GM12878 (cell line): ENCODE results near the gene ZNF213. TPM values are rescaled to one million over a fixed set of nuclear protein-coding genes. Genes with fewer than 3 reads are reported as not detected.

Experiments used
- ATAC-seq: fragments of 200-7000 bp; cut with Tn5 transposase; 3 replicates; pipeline ENCODE4 v1.9.1; 2020; ENCODE audit warnings: mild to moderate bottlenecking, moderate library complexity
- BruUV-seq: library from RNA; stranded (reverse); fragments of 400-500 nt; replicated peaks from 2 replicates; lab custom pipeline; 2021; lab: Mats Ljungman, UMichigan
- CTCF ChIA-PET: fragments of 300-600 bp; sonication (Branson Sonifier 250); formaldehyde crosslinking; extraction: SDS; loops from one replicate; lab custom pipeline; 2021; ENCODE audit warnings: inconsistent platforms; lab: Yijun Ruan, JAX
- POLR2A ChIA-PET: fragments of 350-600 bp; formaldehyde crosslinking; extraction: SDS; loops from one replicate; lab custom pipeline; 2021; ENCODE audit warnings: inconsistent platforms; lab: Charles Lee
- RAD21 ChIA-PET: fragments of 300-600 bp; sonication (Branson Sonifier 250); formaldehyde crosslinking; loops from one replicate; lab custom pipeline; 2023; ENCODE audit warnings: antibody characterized with exemption; ENCODE audit not compliant: unreplicated experiment; lab: Charles Lee
- SMC1A ChIA-PET: fragments of 300-600 bp; sonication (Branson Sonifier 250); formaldehyde crosslinking; loops from one replicate; lab custom pipeline; 2023; ENCODE audit not compliant: unreplicated experiment, uncharacterized antibody; lab: Charles Lee
- DNase-seq: peaks from one replicate; pipeline ENCODE4 v3.0.0-alpha.2; 2011; ENCODE audit warnings: low read depth, low spot score
- FAIRE-seq: peaks from 3 replicates; lab custom pipeline; 2011; peaks lifted over from hg19 to GRCh38; lab: Jason Lieb, UNC
- H2AFZ ChIP-seq: 2 replicates; pipeline ENCODE4 v1.6.0; 2011; ENCODE audit warnings: low read depth, low read length, control low read depth; ENCODE audit not compliant: control insufficient read depth
- H3K27ac ChIP-seq: 2 replicates; pipeline ENCODE4 v1.5.1; 2011; ENCODE audit warnings: control low read depth; ENCODE audit not compliant: control insufficient read depth, insufficient read depth
- H3K27me3 ChIP-seq, 2 experiments: replicated peaks in 1 of 2; 2 replicates each; pipeline versions ENCODE4 v1.6.0 to v1.6.1; 2011; ENCODE audit warnings: low read length in 1 of 2; ENCODE audit not compliant: control insufficient read depth in 2 of 2, insufficient read depth in 2 of 2
- H3K36me3 ChIP-seq, 2 experiments: 2 replicates each; pipeline ENCODE4 v1.5.1; 2011; ENCODE audit warnings: low read length in 1 of 2; ENCODE audit not compliant: control insufficient read depth in 2 of 2, insufficient read depth in 2 of 2
- H3K4me1 ChIP-seq: 2 replicates; pipeline ENCODE4 v1.6.1; 2011; ENCODE audit warnings: mild to moderate bottlenecking, low read length, moderate library complexity, mixed read lengths; ENCODE audit not compliant: control insufficient read depth, insufficient read depth
- H3K4me2 ChIP-seq: 2 replicates; pipeline ENCODE4 v1.6.0; 2011; ENCODE audit warnings: control low read depth; ENCODE audit not compliant: control insufficient read depth, insufficient read depth
- H3K4me3 ChIP-seq: fragments of 200-600 bp; sonication (generic); 2 replicates; pipeline ENCODE4 v1.5.1; 2016
- H3K79me2 ChIP-seq: 2 replicates; pipeline ENCODE4 v1.6.0; 2011; ENCODE audit warnings: low read length; ENCODE audit not compliant: control insufficient read depth, insufficient read depth
- H3K9ac ChIP-seq: 2 replicates; pipeline ENCODE4 v1.8.0; 2011; ENCODE audit warnings: low read length, control low read depth, mixed read lengths; ENCODE audit not compliant: control insufficient read depth, insufficient read depth
- H3K9me3 ChIP-seq: replicated peaks from 3 replicates; pipeline ENCODE4 v1.5.1; 2011; ENCODE audit warnings: mild to moderate bottlenecking, low read length; ENCODE audit not compliant: control insufficient read depth, insufficient read depth
- H4K20me1 ChIP-seq: 2 replicates; pipeline ENCODE4 v1.6.0; 2011; ENCODE audit not compliant: control insufficient read depth, insufficient read depth
- BRCA1 ChIP-seq: IDR thresholded peaks from 2 replicates; pipeline ENCODE4 v1.6.1; 2011; ENCODE audit warnings: low read depth, low read length, improper control_type of control experiment
- MLLT1 ChIP-seq: fragments of 450-650 bp; IDR thresholded peaks from 2 replicates; pipeline ENCODE4 v1.6.1; 2016; ENCODE audit warnings: mild to moderate bottlenecking
- MTA2 ChIP-seq: fragments of 450-650 bp; IDR thresholded peaks from 2 replicates; pipeline ENCODE4 v1.6.1; 2016; ENCODE audit warnings: low read depth, mild to moderate bottlenecking, moderate library complexity
- NFIC ChIP-seq: IDR thresholded peaks from 2 replicates; pipeline ENCODE4 v1.6.1; 2012; ENCODE audit warnings: low read depth, mild to moderate bottlenecking, inconsistent platforms, low read length, moderate library complexity
- SKIL ChIP-seq: fragments of 450-650 bp; IDR thresholded peaks from 2 replicates; pipeline ENCODE4 v1.6.1; 2017; ENCODE audit warnings: mild to moderate bottlenecking, low read depth, inconsistent platforms; ENCODE audit not compliant: poor library complexity, severe bottlenecking
- ZNF217 ChIP-seq: fragments of 450-650 bp; IDR thresholded peaks from 2 replicates; pipeline ENCODE4 v1.6.1; 2017; ENCODE audit warnings: antibody characterized with exemption, mild to moderate bottlenecking
- WGBS: methylation state at CpG from one replicate; pipeline ENCODE4 v1.1.6; 2016; ENCODE audit warnings: low lambda C conversion rate; ENCODE audit not compliant: insufficient replicate concordance, insufficient coverage; ENCODE audit errors: missing lambda C conversion rate; 5-methylcytosine and 5-hydroxymethylcytosine counted together
- in situ Hi-C: fragments of 300-500 bp; cut with MboI; formaldehyde crosslinking; loops from 9 replicates; pipeline ENCODE4 v1.14.3; 2018; ENCODE audit warnings: mixed read lengths
- intact Hi-C: fragments of 100-400 bp; cut with micrococcal nuclease; formaldehyde crosslinking; loops from one replicate; pipeline ENCODE4 v1.14.2; 2022; ENCODE audit not compliant: unreplicated experiment
- polyA plus RNA-seq, 11 experiments: library from polyadenylated mRNA; depleted of rRNA in 4 of 11; unstranded in 6 of 11; stranded (reverse) in 5 of 11; fragments of >200 nt; fragmentation: Nextera tagmentation in 4 of 11; fragmentation: Illumina TruSeq in 1 of 11; extraction: Ambion mirVana in 4 of 11; extraction: Trizol in 1 of 11; gene quantifications; 1 replicate in 1 of 11; 2 replicates in 10 of 11; pipeline versions ENCODE4 v1.2.1 to v1.2.3, GENCODE V29; 2011 to 2016; ENCODE audit warnings: inconsistent platforms in 2 of 11, missing spikeins in 2 of 11, low read depth in 1 of 11
- total RNA-seq, 4 experiments: library from RNA; depleted of rRNA in 3 of 4; stranded (reverse); fragments of >200 nt in 3 of 4; fragmentation: Illumina TruSeq in 1 of 4; extraction: Trizol in 1 of 4; gene quantifications; 2 replicates each; pipeline versions ENCODE4 v1.2.1 to v1.2.3, GENCODE V29; 2013 to 2021

Gene ZNF213
- total and polyA plus RNA-seq, 10 of the 15 experiments (the other 5 are each of a cell fraction or from before 2014, with no cell fraction given) = 0.53 to 9.4 (median 1.1) TPM

DNA sequence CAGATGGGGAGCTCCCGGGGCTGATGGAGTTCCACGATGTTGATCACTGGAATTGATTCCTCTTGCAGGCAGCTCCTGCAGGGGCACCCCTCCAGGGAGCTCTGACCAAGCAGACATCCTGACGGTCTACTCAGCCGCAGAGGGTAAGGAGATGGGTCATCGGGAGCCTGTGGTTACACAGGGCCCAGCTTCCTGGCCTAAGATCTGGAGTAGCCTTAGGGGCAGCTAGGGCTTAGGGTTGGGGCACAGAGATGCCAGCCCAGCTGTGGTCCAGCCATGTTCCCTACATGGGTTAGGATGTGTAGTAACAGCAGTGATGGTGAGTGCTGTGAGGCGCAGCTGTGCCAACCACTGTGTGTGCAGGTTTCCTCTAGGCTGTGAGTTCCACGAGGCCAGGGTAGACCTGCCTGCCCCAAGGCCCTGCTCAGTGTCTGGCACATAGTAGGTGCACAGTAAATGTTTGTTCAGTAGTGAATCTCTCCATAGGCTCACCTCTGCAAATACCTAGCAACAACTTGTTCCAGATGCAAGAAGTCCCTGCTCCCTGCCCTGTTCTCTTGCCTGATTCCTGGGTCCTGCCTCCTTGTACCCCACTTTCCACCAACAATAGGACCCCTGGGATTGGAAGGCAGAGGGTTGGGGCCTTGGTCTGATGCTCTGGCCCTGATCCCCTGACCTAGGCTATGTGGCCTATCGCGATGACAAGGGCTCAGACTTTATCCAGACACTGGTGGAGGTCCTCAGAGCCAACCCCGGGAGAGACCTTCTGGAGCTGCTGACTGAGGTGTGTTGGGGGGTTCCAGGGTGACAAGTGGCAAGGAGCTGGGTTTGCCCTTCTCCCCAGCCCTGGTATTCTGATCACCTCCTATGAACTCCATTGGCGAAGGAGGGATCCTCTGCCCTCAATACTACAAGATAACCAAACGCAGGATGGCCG lies 13.7 kb downstream of the ZNF213 start (continued):
- TF ChIP-seq BRCA1 (no peak), SKIL (no peak), ZNF217 (no peak), MTA2 (no peak)

GRCh38 chr16:3149193-3149530 lies 14.3 kb downstream of the ZNF213 start:
- Histone ChIP-seq H3K27ac (no peak overlapping the region), H3K36me3 (no peaks in the 10 kb centered on the region), H3K4me1 (peaks cover 3% of the 10 kb centered on the region; the same call in 1 of the 2 replicates), H4K20me1 (no peaks in the 10 kb centered on the region), H3K4me3 (peak overlapping the region; percentile 94; the same call in 1 of the 2 replicates), H3K27me3 (no peaks in the 10 kb centered on the region), H2AFZ (no peak overlapping the region; the same call in 1 of the 2 replicates), H3K9me3 (no peaks in the 10 kb centered on the region; the same call in 2 of the 3 replicates)
- ChIA-PET CTCF (interaction anchor here (0.6 to 3.5 kb wide), 7 partner anchors 13 to 46 kb away, joined by 3 to 24 read pairs (median 3); partner anchors contain the start of gene ZNF213), RAD21 (interaction anchor here (1.3 to 2.0 kb wide), 3 partner anchors 14 to 20 kb away, joined by 4 to 9 read pairs (median 5); partner anchors contain the start of gene ZNF213), SMC1A (interaction anchor here (1.5 to 2.0 kb wide), 3 partner anchors 17 to 19 kb away, joined by 4 to 12 read pairs (median 7); no protein-coding TSS in a partner anchor)
- ATAC-seq = no peak
- in situ Hi-C loops (no loop called here), intact Hi-C loops (no loop called here)
- no TSS peak for BruUV-seq
- no peak for FAIRE-seq
- WGBS = 97% methylated on average over 6 of the region's 6 CpGs
- TF ChIP-seq NFIC = no peak
- TF ChIP-seq MLLT1 = no peak
- TF ChIP-seq, all 136 proteins: peak for 0
- DNase-seq = no peak
- POLR2A ChIA-PET = interaction anchor here (0.8 to 2.3 kb wide), 2 partner anchors 16 to 23 kb away, joined by 4 to 7 read pairs; no protein-coding TSS in a partner anchor
- H3K79me2 ChIP-seq = no peaks in the 10 kb centered on the region
- peak overlapping the region; percentile 22; the same call in 1 of the 2 replicates for H3K9ac ChIP-seq
- peak overlapping the region; percentile 100; the same call in 1 of the 2 replicates for H3K4me2 ChIP-seq
